Endothelial cell of umbilical vein (primary cell): Measurements from ENCODE around the gene AHI1. TPM values are rescaled to one million over a fixed set of nuclear protein-coding genes. Genes with fewer than 3 reads are reported as not detected.

Source experiments
- BruUV-seq: library from RNA; stranded (reverse); fragments of 400-500 nt; replicated peaks from 2 replicates; lab custom pipeline; 2021; lab: Mats Ljungman, UMichigan
- CTCF ChIA-PET: fragments of 300-600, 350-600 bp; sonication (Branson Sonifier 250); formaldehyde crosslinking; loops from one replicate; lab custom pipeline; 2021; ENCODE audit warnings: antibody characterized with exemption, inconsistent platforms; lab: Charles Lee
- POLR2A ChIA-PET: fragments of 300-600, 350-600 bp; sonication (Branson Sonifier 250); formaldehyde crosslinking; loops from one replicate; lab custom pipeline; 2021; ENCODE audit warnings: antibody characterized with exemption, inconsistent platforms; lab: Charles Lee
- DNase-seq: peaks from one replicate; pipeline ENCODE4 v3.0.0-alpha.2; 2011; ENCODE audit warnings: low read depth, low spot score
- FAIRE-seq: peaks from 2 replicates; lab custom pipeline; 2011; peaks lifted over from hg19 to GRCh38; lab: Jason Lieb, UNC
- H2AFZ ChIP-seq: 2 replicates; pipeline ENCODE4 v1.6.0; 2012; ENCODE audit warnings: low read depth, low read length, control low read depth, inconsistent platforms
- H3K27ac ChIP-seq: 2 replicates; pipeline ENCODE4 v1.5.1; 2011; ENCODE audit warnings: low read depth, mild to moderate bottlenecking, control low read depth, low read length, moderate library complexity; ENCODE audit not compliant: insufficient read depth
- H3K27me3 ChIP-seq, 2 experiments: 2 replicates each; pipeline versions ENCODE4 v1.6.0 to v1.6.1; 2011; ENCODE audit warnings: low read length in 2 of 2, mixed read lengths in 1 of 2; ENCODE audit not compliant: control insufficient read depth in 2 of 2, insufficient read depth in 2 of 2
- H3K36me3 ChIP-seq, 2 experiments: 2 replicates in 1 of 2; 3 replicates in 1 of 2; pipeline ENCODE4 v1.5.1; 2011; ENCODE audit warnings: low read length in 2 of 2, mild to moderate bottlenecking in 1 of 2, moderate library complexity in 1 of 2; ENCODE audit not compliant: control insufficient read depth in 2 of 2, insufficient read depth in 2 of 2; ENCODE audit errors: extremely low read depth in 1 of 2
- H3K4me1 ChIP-seq: 3 replicates; pipeline ENCODE4 v1.5.1; 2011; ENCODE audit warnings: mild to moderate bottlenecking, low read length; ENCODE audit not compliant: control insufficient read depth, insufficient read depth; ENCODE audit errors: extremely low read depth
- H3K4me2 ChIP-seq: 2 replicates; pipeline ENCODE4 v1.6.1; 2011; ENCODE audit warnings: low read length, control low read depth, mixed read lengths; ENCODE audit not compliant: insufficient read depth
- H3K4me3 ChIP-seq, 3 experiments: fragments of 200-600 bp in 1 of 3; sonication (generic), shearing (Covaris generic) in 1 of 3; replicated peaks in 1 of 3; 2 replicates each; pipeline ENCODE4 v1.5.1; 2011 to 2016; ENCODE audit warnings: control low read depth in 3 of 3, low read length in 3 of 3, mild to moderate bottlenecking in 2 of 3, inconsistent platforms in 1 of 3, low read depth in 1 of 3, moderate library complexity in 1 of 3; ENCODE audit not compliant: insufficient read depth in 1 of 3
- H3K79me2 ChIP-seq: 2 replicates; pipeline ENCODE4 v1.6.0; 2012; ENCODE audit warnings: low read length, inconsistent platforms; ENCODE audit not compliant: control insufficient read depth, insufficient read depth
- H3K9ac ChIP-seq: replicated peaks from 2 replicates; pipeline ENCODE3; 2011; ENCODE audit warnings: low read length, control low read depth; ENCODE audit not compliant: insufficient read depth; ENCODE audit errors: extremely low read depth
- H3K9me1 ChIP-seq: replicated peaks from 3 replicates; pipeline ENCODE4 v1.6.0; 2011; ENCODE audit warnings: mild to moderate bottlenecking, low read length; ENCODE audit not compliant: control insufficient read depth, insufficient read depth; ENCODE audit errors: extremely low read depth
- H3K9me3 ChIP-seq: replicated peaks from 2 replicates; pipeline ENCODE4 v1.5.1; 2012; ENCODE audit warnings: low read length, inconsistent platforms; ENCODE audit not compliant: control insufficient read depth, insufficient read depth
- H4K20me1 ChIP-seq: replicated peaks from 2 replicates; pipeline ENCODE3; 2011; ENCODE audit warnings: mild to moderate bottlenecking, low read length; ENCODE audit not compliant: control insufficient read depth, insufficient read depth; ENCODE audit errors: extremely low read depth
- EZH2 ChIP-seq: IDR thresholded peaks from 2 replicates; pipeline ENCODE4 v1.6.1; 2012; ENCODE audit warnings: borderline replicate concordance, low read depth, mild to moderate bottlenecking, moderate library complexity, low read length, inconsistent platforms; ENCODE audit not compliant: severe bottlenecking
- FOS ChIP-seq: IDR thresholded peaks from 2 replicates; pipeline ENCODE4 v1.6.1; 2011; ENCODE audit warnings: mild to moderate bottlenecking, low read length, moderate library complexity, borderline replicate concordance; ENCODE audit not compliant: insufficient read depth
- GATA2 ChIP-seq: IDR thresholded peaks from 2 replicates; pipeline ENCODE4 v1.7.0; 2011; ENCODE audit warnings: low read depth, mild to moderate bottlenecking, moderate library complexity, mixed read lengths, low read length; ENCODE audit not compliant: insufficient read length, insufficient read depth
- JUN ChIP-seq: IDR thresholded peaks from 2 replicates; pipeline ENCODE4 v1.6.1; 2011; ENCODE audit warnings: borderline replicate concordance, low read depth; ENCODE audit not compliant: insufficient read length, insufficient read depth
- MYC ChIP-seq: IDR thresholded peaks from one replicate; pipeline ENCODE4 v1.6.1; 2011; ENCODE audit warnings: mild to moderate bottlenecking, low read depth, low read length
- POLR2A ChIP-seq: IDR thresholded peaks from 2 replicates; pipeline ENCODE4 v1.6.1; 2012; ENCODE audit warnings: low read depth, mild to moderate bottlenecking, control low read depth, low read length
- POLR2AphosphoS5 ChIP-seq: IDR thresholded peaks from 2 replicates; pipeline ENCODE4 v1.6.1; 2012; ENCODE audit warnings: low read depth, mild to moderate bottlenecking, control low read depth, low read length, moderate library complexity; ENCODE audit not compliant: insufficient read depth
- dilution Hi-C: fragments of 300-500 bp; cut with MboI; formaldehyde crosslinking; loops from one replicate; pipeline ENCODE4 v1.15.0; 2019; ENCODE audit warnings: low sequenced_read_pairs; ENCODE audit not compliant: extremely low pct_ligation_motif_present
- intact Hi-C: fragments of 100-400 bp; cut with micrococcal nuclease; formaldehyde crosslinking; loops from one replicate; pipeline ENCODE4 v1.10.0; 2022
- polyA plus RNA-seq, 4 experiments: library from polyadenylated mRNA; depleted of rRNA in 3 of 4; stranded (reverse) in 3 of 4; unstranded in 1 of 4; fragments of >200 nt; gene quantifications; 2 replicates each; pipeline versions ENCODE4 v1.2.1 to v1.2.3, GENCODE V29; 2011 to 2012; ENCODE audit warnings: missing spikeins in 1 of 4
- total RNA-seq: library from RNA; stranded (reverse); gene quantifications from 2 replicates; pipeline ENCODE4 v1.2.3, GENCODE V29; 2021
- TF ChIP-seq, protein P1 (sequence below), 2 donors: IDR thresholded peaks; 1 replicate in 1 of 2; 2 replicates in 1 of 2; pipeline ENCODE4 v1.5.1; 2011; ENCODE audit warnings: low read length in 2 of 2, mild to moderate bottlenecking in 2 of 2, moderate library complexity in 2 of 2, control low read depth in 1 of 2, inconsistent platforms in 1 of 2, low read depth in 1 of 2; ENCODE audit not compliant: insufficient read depth in 1 of 2; ENCODE audit errors: extremely low read depth in 1 of 2
- TF ChIP-seq, protein P2 (sequence below): IDR thresholded peaks from 2 replicates; pipeline ENCODE4 v1.6.1; 2011; ENCODE audit not compliant: insufficient read depth, insufficient read length

Gene AHI1
- total and polyA plus RNA-seq, 2 donors (not counting 3 experiments of a cell fraction or from before 2014, with no cell fraction given), result 5.1 to 20.7 TPM

DNA sequence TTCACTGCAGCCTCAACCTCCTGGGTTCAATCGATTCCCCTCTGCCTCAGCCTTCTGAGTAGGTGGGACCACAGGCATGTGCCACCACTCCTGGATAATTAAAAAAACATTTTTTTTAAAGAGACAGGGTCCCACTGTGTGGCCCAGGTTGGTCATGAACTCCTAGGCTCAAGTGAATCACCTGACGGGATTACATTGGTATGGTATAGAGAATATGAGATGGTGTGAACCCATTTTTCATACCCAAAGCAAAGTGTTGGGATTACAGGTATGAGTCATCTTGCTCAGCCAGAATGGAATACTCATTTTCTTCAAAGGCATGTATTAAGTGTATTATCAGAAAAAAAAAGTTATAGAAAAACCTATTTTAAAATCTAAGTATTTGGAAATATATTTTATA lies 114.2 kb downstream of the AHI1 start:
- H3K4me1 ChIP-seq, result no peaks in the 10 kb centered on the region
- H3K27me3 ChIP-seq, result no peaks in the 10 kb centered on the region
- no TSS peak for BruUV-seq
- no peak overlapping the region for H2AFZ ChIP-seq
- H3K27ac ChIP-seq, result no peak overlapping the region
- no peak overlapping the region for H3K4me3 ChIP-seq
- DNase-seq (no peak), FAIRE-seq (no peak)
- H3K9ac ChIP-seq, result no peak overlapping the region
- dilution Hi-C loops (no loop called here), intact Hi-C loops (no loop called here)
- H4K20me1 ChIP-seq, result no peaks in the 10 kb centered on the region
- no peak overlapping the region for H3K4me2 ChIP-seq
- no peaks in the 10 kb centered on the region for H3K9me1 ChIP-seq
- TF ChIP-seq, protein P1, sequence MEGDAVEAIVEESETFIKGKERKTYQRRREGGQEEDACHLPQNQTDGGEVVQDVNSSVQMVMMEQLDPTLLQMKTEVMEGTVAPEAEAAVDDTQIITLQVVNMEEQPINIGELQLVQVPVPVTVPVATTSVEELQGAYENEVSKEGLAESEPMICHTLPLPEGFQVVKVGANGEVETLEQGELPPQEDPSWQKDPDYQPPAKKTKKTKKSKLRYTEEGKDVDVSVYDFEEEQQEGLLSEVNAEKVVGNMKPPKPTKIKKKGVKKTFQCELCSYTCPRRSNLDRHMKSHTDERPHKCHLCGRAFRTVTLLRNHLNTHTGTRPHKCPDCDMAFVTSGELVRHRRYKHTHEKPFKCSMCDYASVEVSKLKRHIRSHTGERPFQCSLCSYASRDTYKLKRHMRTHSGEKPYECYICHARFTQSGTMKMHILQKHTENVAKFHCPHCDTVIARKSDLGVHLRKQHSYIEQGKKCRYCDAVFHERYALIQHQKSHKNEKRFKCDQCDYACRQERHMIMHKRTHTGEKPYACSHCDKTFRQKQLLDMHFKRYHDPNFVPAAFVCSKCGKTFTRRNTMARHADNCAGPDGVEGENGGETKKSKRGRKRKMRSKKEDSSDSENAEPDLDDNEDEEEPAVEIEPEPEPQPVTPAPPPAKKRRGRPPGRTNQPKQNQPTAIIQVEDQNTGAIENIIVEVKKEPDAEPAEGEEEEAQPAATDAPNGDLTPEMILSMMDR (IDR thresholded peaks at IDR 0.05; ENCODE audit: extremely low read depth in 1 of 2, insufficient read depth in 1 of 2, low read depth in 1 of 2, low read length in 2 of 2), result no peak
- TF ChIP-seq JUN, result no peak
- ChIA-PET CTCF (interaction anchor here (2.1 kb wide), 1 partner anchor 11 kb away, joined by 4 read pairs; no protein-coding TSS in a partner anchor), POLR2A (no interaction called here)
- H3K79me2 ChIP-seq, result no peaks in the 10 kb centered on the region
- H3K36me3 ChIP-seq, result no peaks in the 10 kb centered on the region
- no peaks in the 10 kb centered on the region for H3K9me3 ChIP-seq

DNA sequence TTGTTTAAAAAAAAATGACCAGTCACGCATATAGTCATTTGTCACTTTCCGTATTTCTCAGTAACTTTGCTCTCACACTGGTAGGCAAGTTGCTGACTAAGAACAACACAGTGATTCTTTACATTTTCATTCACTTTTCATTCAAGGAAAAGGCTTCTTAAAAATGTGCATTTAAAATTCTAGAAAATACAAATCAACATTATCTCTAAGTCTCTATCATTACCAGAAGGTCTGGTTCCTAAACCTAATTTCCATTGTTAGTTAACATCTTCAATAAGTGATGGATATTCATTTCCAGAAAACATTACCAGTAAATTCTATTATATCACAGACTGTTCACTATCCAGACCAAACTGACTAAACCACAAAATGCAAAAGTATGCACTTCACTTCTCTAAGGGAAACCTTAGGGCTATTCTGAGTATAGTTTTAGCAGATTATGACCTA lies 115.3 kb downstream of the AHI1 start:
- H2AFZ ChIP-seq, result no peak overlapping the region
- ChIA-PET POLR2A (no interaction called here), CTCF (no interaction called here)
- H3K4me3 ChIP-seq, result no peak overlapping the region
- no peak for TF ChIP-seq POLR2AphosphoS5
- TF ChIP-seq MYC, result no peak
- no peak for TF ChIP-seq GATA2
- no peak for TF ChIP-seq JUN
- no peak for TF ChIP-seq EZH2
- TF ChIP-seq POLR2A, result no peak
- TF ChIP-seq, protein P2, sequence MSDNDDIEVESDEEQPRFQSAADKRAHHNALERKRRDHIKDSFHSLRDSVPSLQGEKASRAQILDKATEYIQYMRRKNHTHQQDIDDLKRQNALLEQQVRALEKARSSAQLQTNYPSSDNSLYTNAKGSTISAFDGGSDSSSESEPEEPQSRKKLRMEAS, result no peak
- no peak for TF ChIP-seq FOS
- TF ChIP-seq, protein P1 (IDR thresholded peaks at IDR 0.05; ENCODE audit: extremely low read depth in 1 of 2, insufficient read depth in 1 of 2, low read depth in 1 of 2, low read length in 2 of 2), result no peak
- H3K27me3 ChIP-seq, result no peaks in the 10 kb centered on the region
- no peaks in the 10 kb centered on the region for H3K9me3 ChIP-seq
- intact Hi-C loops, result no loop called here
- H4K20me1 ChIP-seq, result no peaks in the 10 kb centered on the region
- no peak overlapping the region for H3K4me2 ChIP-seq
- no peaks in the 10 kb centered on the region for H3K79me2 ChIP-seq
- no peaks in the 10 kb centered on the region for H3K36me3 ChIP-seq
- DNase-seq, result no peak
- no peak overlapping the region for H3K9ac ChIP-seq
- no peak overlapping the region for H3K27ac ChIP-seq
- dilution Hi-C loops, result no loop called here
- no peaks in the 10 kb centered on the region for H3K9me1 ChIP-seq
- FAIRE-seq, result no peak
- no TSS peak for BruUV-seq
- no peaks in the 10 kb centered on the region for H3K4me1 ChIP-seq
